NCI-H2107 treated with DMSO at 0.1 percent for 48 hours (cell line): ENCODE results near the gene AJM1.

Experiments used
- DNase-seq: peaks from one replicate; lab custom pipeline; 2025; ENCODE audit not compliant: unreplicated experiment; lab: John Stamatoyannopoulos, UW

AJM1 gene

DNA sequence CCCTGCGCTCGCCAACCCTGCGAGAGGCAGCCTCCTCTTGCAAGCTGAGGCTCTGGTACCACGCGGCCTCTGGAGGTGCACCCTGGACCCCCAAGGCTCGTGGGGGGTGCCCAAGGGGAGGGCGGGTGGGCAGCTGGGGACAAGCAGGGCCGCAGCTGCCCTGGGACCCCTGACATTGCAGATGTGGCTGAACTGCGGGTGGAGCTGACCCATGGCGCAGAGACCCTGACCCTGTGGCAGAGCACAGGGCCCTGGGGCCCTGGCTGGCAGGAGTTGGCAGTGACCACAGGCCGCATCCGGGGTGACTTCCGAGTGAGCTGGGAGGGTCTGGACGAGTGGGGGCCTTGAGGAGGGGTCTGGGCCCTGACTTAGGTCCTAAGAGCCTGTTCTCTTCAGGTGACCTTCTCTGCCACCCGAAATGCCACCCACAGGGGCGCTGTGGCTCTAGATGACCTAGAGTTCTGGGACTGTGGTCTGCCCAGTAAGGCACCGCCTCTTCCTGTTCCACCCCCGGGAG lies 11.4 kb downstream of the AJM1 start:
- DNase-seq: no peak

DNA sequence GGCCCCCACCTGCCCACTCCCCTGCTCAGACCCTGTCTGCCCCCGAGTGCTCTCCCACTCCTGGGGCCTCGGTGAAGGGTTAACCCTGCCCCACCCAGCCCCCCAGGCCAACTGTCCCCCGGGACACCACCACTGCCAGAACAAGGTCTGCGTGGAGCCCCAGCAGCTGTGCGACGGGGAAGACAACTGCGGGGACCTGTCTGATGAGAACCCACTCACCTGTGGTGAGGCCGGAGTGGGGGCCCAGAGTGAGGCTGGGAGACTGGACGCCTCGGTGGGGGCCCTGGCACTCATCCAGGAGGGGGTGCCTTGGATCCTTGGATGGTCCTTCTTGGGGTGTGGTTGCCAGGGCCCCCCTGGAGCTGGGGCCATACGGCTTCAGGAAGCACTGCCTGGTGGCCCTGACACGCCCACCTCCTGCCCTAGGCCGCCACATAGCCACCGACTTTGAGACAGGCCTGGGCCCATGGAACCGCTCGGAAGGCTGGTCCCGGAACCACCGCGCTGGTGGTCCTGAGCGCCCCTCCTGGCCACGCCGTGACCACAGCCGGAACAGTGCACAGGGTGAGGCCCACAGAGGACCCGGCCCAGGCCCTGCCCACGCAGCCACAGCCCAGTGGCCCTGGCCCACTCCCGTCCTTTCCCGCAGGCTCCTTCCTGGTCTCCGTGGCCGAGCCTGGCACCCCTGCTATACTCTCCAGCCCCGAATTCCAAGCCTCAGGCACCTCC lies 12.0 kb downstream of the AJM1 start:
- no peak for DNase-seq

- DNase-seq: no peak
Measured at GRCh38 chr9:136854842-136855460, 12.7 kb downstream of the AJM1 start.

GRCh38 chr9:136855461-136856078 lies 13.3 kb downstream of the AJM1 start:
- no peak for DNase-seq

DNA sequence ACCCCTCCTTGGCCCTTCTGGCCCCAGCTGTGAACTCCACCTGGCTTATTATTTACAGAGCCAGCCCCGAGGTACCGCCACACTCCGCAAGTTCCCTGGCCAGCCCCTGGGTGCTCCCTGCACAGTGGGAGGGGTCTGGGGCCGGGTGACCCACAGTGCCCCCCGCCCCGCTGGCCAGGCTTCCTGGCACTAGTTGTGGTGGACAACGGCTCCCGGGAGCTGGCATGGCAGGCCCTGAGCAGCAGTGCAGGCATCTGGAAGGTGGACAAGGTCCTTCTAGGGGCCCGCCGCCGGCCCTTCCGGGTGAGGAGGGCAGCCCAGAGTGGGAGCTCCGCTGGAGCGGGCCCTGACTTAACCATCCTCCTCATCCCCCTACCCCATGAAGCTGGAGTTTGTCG lies 13.8 kb downstream of the AJM1 start:
- DNase-seq: no peak

DNA sequence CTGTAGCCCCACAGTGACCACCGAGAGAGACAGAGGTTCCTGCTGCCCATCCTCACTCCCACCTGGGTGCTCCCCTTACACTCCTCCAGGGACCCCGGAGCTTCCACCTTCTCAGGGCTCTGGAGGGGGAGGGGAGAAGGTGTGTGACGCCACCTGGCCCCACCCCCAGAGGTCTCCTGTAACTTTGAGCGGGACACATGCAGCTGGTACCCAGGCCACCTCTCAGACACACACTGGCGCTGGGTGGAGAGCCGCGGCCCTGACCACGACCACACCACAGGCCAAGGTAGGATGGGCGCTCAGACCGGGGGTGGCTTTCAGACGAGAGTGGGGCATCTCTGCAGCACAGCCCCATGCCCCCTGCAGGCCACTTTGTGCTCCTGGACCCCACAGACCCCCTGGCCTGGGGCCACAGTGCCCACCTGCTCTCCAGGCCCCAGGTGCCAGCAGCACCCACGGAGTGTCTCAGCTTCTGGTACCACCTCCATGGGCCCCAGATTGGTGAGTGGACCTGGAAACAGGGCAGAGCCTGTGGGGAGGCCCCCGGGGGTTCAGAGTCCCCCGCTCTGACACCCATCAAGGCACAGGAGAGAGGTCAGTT lies 14.4 kb downstream of the AJM1 start:
- no peak for DNase-seq

DNA sequence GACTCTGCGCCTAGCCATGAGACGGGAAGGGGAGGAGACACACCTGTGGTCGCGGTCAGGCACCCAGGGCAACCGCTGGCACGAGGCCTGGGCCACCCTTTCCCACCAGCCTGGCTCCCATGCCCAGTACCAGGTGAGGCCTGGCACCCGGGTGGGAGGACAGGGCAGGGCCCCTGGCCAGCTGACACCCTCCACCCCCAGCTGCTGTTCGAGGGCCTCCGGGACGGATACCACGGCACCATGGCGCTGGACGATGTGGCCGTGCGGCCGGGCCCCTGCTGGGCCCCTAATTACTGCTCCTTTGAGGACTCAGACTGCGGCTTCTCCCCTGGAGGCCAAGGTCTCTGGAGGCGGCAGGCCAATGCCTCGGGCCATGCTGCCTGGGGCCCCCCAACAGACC lies 14.9 kb downstream of the AJM1 start:
- DNase-seq: no peak

GRCh38 chr9:136857581-136858412 lies 15.5 kb downstream of the AJM1 start:
- DNase-seq: peak; percentile 16

- DNase-seq: no peak
Measured at GRCh38 chr9:136858452-136858843, 16.2 kb downstream of the AJM1 start.

DNA sequence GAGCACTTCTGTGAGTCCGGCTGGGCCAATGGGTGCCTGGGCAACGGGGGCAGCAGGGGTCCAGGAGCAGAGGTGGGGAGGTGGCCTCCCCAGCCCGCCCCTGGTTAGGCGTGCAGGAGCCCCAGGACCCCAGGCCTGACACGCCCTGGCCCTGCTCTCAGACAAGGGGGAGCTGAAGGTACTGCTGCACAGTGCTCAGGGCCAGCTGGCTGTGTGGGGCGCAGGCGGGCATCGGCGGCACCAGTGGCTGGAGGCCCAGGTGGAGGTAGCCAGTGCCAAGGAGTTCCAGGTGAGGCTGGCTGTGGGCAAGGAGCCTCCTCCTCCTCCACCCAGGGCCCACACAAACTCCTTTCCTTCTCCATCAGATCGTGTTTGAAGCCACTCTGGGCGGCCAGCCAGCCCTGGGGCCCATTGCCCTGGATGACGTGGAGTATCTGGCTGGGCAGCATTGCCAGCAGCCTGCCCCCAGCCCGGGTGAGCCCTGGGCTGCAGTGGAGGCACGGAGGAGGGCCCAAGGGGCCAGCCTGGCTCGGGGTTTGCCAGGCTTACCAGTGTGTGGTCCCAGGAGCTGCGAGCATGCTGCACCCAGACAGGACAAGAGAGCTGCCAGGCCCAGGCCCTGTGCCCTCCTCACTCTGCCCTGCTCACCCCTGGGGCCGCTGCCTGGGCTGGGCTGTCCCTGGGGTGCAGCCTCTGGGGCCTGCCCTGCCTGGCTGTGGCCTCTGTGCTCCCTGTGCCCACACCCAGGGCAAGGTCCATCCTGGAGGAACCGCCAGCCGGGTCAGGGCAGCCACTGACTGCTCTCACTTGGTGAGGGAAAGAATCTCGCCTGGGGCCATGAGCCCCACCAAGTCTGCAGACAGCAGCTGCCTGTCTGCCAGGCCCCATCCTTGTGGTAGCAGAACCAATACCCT lies 16.8 kb downstream of the AJM1 start:
- no peak for DNase-seq

DNA sequence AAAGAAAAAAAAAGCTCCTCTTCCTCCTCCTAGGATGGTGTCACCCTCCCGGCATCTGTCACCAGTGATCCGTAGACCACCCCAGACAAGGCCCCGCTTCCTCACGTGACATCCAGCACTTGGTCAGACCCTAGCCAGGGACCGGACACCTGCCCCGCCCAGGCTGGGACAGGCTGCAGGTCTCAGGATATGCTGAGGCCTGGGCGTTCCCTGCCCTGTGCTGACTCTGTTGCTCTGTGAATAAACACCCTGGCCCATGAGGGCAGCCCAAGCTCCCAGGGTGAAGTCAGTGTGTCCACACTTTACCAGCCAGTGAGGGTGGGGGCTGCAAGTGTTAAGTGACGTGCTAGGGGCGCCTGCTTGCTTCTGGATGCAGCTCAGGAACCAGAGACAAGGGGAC lies 18.3 kb downstream of the AJM1 start:
- no peak for DNase-seq

- no peak for DNase-seq
Measured at GRCh38 chr9:136860933-136861873, 18.9 kb downstream of the AJM1 start.

DNA sequence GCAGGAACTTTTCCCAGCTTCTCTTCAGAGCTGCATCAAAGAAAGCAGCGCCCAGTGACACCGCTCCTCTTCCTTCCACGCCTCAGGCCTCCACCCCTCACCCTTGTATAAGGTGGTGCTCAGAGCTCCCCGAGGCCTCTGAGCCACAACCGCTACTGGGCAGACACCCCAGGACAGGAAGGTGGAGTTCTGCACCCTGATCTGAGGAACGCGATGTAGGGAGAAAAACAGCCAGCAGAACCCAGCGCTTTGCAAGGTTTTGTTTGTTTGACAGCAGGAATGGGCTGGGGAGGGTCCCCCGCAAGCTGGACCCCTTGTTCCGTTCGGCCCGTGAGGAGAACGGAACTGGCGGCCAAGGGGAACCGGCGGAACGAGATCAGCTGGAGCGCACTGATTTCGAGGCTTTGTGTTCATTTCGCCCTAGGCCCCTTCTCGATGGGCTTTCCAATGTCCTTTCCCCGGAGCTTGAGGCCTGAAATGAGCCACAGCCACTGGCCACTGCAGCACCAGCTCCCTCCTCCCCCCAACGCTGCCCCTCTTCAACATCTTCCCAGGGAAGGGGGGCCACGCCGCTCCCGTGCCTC lies 19.7 kb downstream of the AJM1 start:
- no peak for DNase-seq

- no peak for DNase-seq
Measured at GRCh38 chr9:136862849-136863622, 20.8 kb downstream of the AJM1 start.

- DNase-seq: no peak
Measured at GRCh38 chr9:136863623-136864273, 21.5 kb downstream of the AJM1 start.

DNA sequence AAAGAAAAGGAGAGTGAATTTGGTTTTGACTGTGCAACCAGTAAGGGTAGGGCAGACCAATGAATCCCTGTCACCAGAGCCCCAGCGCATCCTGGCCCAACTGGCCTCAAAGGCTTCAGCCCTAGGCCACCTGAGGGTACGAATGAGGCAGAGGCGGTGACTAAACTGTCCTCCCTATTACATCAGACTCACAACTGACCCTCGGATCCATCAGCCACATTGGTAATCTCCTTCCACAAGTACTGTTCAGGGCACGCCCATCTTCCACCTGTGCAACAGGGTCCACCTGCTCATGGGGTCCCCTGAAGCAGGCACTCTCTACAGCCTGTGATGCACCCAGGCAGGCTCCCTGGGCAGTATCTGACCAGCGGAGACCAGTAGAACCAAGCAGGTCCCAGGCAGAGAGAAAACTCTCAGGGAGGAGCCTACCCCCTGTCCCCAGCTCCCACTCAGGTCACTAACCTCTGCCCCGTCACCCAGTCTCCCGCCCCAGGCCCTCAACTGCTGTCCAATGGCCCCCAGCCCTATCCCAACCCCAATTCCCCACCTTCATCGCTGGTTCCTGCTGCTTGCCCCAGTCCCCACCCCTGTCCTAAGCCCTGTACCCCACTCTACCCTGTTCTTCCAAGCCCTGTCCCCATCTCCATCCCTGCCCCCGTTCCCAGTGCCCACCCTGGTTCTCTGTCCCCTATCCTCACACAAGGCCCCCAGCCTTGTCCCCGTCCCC lies 22.9 kb downstream of the AJM1 start:
- DNase-seq: no peak

DNA sequence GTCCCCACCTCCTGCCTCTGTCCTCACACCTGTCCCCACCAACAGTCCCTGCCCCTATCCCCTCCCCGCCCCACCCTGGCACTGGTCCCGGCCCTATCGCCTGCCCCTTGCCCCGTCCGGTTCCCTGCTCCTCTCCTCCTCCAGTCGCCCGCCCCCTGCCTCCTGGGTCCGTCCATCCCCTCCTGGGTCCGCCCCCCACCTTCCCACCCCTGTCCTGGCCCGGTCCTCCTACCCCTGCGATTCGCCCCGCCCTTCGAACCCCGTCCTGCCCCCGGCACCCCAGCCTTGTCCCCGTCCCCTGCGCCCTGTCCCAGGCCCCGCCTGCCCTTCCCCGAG lies 23.5 kb downstream of the AJM1 start:
- no peak for DNase-seq
